ENCODE measurements around the gene LGALS4. TPM values are rescaled to one million over a fixed set of nuclear protein-coding genes. Genes with fewer than 3 reads are reported as not detected.
A peak's percentile ranks its signal among the peaks of the same experiment; 100 is the strongest.
"Not testable (repeated sequence)": the region's sequence is repeated elsewhere in the genome, so short reads cannot be mapped to it uniquely, and the experiment has no call there.

The LGALS4 gene
- total RNA-seq, 3 donors from 2014 or later = 0.80 to 16.4 (median 0.88) TPM

- Histone ChIP-seq H3K9me3 (no peaks in the 10 kb centered on the region), H3K27ac (peak overlapping the region in 1 of 2 donors; percentile 80)
Observed at GRCh38 chr19:38793177-38793576, 19.6 kb downstream of the LGALS4 start.

DNA sequence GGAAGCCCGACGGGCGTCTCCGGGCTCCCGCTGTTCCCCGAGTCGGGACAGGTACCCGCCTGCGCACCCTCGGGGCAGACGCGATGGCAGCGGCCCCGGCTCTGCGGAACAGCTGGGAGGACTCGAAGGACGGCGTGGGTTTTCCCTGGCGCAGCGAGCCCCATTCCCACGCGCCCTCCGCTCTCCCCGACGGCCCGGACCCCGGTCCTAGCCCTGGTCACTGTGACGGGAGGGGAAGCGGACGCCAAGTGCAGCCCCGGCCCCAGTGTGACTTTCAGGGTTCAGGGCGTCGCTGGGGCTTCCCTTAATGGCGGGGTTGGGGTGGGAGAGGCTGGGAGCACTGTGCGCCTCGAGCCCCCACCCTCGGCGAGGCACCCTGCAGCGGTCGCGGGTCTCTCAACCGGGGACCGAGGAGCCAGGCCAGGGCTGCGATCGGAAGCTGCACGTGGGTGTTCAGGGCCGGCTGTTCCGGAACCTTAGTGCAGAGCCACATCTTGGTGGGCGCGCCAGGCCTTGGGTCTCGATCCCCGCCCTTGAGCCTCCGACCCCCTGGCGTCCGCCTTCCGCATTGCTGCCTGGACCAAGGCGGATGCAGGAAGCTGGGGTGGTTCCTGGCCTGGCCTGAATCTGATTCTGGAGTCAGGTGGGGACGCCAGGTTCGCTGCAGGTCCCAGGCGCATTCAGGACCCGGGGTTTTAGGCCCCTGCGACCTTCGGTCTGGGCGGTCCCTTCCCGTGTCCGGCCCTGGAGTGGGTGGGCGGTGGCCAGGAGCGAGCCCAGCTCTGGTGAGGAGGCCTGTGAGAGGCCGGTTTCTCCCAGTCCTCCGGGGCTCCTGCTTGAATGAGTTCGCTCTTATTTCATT is 20.3 kb downstream of the LGALS4 start:
- intact Hi-C loops (cut with DNase I; ENCODE audit: low total_unique reads) = no loop called here

More at GRCh38 chr19:38793177-38793576, 19.6 kb downstream of the LGALS4 start:
- no peaks in the 10 kb centered on the region for H3K36me3 ChIP-seq
- no peak for DNase-seq (ENCODE audit: low spot score in 2 of 2)
- intact Hi-C loops (cut with DNase I; ENCODE audit: low total_unique reads) = no loop called here
- H3K4me1 ChIP-seq = no peaks in the 10 kb centered on the region
- no peak overlapping the region for H3K4me3 ChIP-seq
- TF ChIP-seq POLR2A (IDR thresholded peaks at IDR 0.05) (no peak), POLR2AphosphoS5 (IDR thresholded peaks at IDR 0.05) (no peak)
- TF ChIP-seq, protein P1, sequence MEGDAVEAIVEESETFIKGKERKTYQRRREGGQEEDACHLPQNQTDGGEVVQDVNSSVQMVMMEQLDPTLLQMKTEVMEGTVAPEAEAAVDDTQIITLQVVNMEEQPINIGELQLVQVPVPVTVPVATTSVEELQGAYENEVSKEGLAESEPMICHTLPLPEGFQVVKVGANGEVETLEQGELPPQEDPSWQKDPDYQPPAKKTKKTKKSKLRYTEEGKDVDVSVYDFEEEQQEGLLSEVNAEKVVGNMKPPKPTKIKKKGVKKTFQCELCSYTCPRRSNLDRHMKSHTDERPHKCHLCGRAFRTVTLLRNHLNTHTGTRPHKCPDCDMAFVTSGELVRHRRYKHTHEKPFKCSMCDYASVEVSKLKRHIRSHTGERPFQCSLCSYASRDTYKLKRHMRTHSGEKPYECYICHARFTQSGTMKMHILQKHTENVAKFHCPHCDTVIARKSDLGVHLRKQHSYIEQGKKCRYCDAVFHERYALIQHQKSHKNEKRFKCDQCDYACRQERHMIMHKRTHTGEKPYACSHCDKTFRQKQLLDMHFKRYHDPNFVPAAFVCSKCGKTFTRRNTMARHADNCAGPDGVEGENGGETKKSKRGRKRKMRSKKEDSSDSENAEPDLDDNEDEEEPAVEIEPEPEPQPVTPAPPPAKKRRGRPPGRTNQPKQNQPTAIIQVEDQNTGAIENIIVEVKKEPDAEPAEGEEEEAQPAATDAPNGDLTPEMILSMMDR (IDR thresholded peaks at IDR 0.05) = no peak
- no peaks in the 10 kb centered on the region for H3K27me3 ChIP-seq

DNA sequence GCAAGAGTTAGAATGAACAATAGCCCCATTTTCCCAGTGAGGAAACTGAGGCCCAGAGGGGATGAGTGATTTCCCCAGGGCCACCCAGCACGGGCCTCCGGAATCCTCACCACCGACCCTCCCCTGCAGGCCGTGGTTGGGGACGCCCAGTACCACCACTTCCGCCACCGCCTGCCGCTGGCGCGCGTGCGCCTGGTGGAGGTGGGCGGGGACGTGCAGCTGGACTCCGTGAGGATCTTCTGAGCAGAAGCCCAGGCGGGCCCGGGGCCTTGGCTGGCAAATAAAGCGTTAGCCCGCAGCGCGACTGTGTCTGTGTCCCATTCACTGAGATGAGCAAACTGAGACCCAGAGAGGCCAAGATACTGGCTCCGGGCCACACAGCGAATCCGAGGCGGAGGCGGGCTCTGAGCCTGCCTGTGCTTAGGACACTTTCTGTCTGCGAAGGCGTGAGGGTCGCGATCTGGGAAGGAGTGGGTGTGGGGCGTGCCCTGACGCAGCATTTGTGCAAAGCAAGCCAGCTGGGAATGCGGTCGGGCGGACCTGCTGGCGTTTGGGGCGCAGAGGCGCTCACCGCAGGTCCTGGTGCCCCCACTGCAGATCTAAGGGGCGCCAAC is 21.2 kb downstream of the LGALS4 start:
- H3K4me1 ChIP-seq; H3K27me3 ChIP-seq; H3K36me3 ChIP-seq; H3K9me3 ChIP-seq; intact Hi-C loops (cut with DNase I; ENCODE audit: low total_unique reads); DNase-seq (ENCODE audit: low spot score in 2 of 2): not testable (repeated sequence)
- Histone ChIP-seq H3K27ac (peak overlapping the region in 1 of 2 donors; percentile 28), H3K4me3 (peak overlapping the region in 1 of 3 donors; percentile 50)

More for the DNA sequence above, 20.3 kb downstream of the LGALS4 start:
- H3K4me3 ChIP-seq = peak overlapping the region; percentile 7 to 63 (median 34)
- H3K4me1 ChIP-seq = no peaks in the 10 kb centered on the region
- H3K36me3 ChIP-seq = no peaks in the 10 kb centered on the region
- no peaks in the 10 kb centered on the region for H3K27me3 ChIP-seq
- no peak for DNase-seq (ENCODE audit: low spot score in 2 of 2)
- H3K27ac ChIP-seq = peak overlapping the region in 1 of 2 donors; percentile 80
- no peak for TF ChIP-seq POLR2A (IDR thresholded peaks at IDR 0.05)
- TF ChIP-seq, protein P1 (IDR thresholded peaks at IDR 0.05) = peak; percentile 20 to 61 (median 42)
- no peaks in the 10 kb centered on the region for H3K9me3 ChIP-seq

GRCh38 chr19:38790507-38791403 is 22.0 kb downstream of the LGALS4 start:
- H3K4me1 ChIP-seq; DNase-seq (ENCODE audit: low spot score in 2 of 2); H3K27me3 ChIP-seq; H3K36me3 ChIP-seq; intact Hi-C loops (cut with DNase I; ENCODE audit: low total_unique reads); H3K9me3 ChIP-seq: not testable (repeated sequence)
- Histone ChIP-seq H3K27ac (peak overlapping the region in 1 of 2 donors; percentile 28), H3K4me3 (peak overlapping the region in 1 of 3 donors; percentile 50)

DNA sequence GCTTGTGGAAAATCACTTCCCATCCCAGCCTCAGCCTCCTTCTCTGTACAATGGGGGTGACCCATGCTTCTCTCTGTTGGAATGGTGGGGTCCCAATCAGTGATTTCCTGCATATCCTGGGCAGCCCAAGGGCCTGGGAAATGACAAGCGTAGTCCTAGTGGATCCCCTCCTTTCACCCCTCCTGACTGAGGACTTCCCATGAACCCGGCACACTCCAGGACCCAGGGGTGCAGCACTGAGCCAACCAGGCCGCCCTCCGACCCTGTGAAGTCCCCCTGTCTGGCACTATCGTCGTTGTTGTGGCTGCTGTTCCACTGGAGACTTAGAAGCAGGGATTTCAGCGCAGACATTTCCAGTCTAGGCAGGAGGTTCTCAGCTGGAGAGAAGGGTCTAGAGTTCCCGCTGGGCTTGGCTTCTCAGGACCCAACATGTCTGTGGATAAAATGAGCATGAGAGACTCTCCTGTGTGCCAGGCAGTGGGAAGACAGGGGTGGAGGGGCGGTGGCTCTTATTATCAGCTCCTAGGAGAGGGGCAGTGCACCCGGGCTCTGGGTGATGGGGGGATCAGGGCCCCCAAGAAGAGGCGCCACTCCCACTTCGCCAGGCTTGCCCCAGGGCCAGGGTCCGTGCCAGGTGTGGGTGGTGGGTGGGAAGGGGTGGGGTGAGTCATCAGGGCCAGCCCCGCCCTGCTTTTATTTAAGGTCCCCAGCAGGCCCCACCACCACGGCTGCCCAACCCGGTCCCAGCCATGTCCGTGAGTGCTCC is 24.1 kb downstream of the LGALS4 start, which contains the start of gene LGALS7B:
Gene LGALS7B, plus strand, starts transcription at position 723 of the 766 bp plus-strand sequence. Its CDS starts 27 bp downstream, at position 750.
- TF ChIP-seq, protein P1 (IDR thresholded peaks at IDR 0.05) = no peak
- TF ChIP-seq POLR2AphosphoS5 (IDR thresholded peaks at IDR 0.05) (no peak), POLR2A (IDR thresholded peaks at IDR 0.05) (no peak)
- intact Hi-C loops (cut with DNase I; ENCODE audit: low total_unique reads) = no loop called here
- H3K27ac ChIP-seq = peak within 1 kb of the TSS; percentile 55 to 71
- H3K9me3 ChIP-seq = no peaks in the 10 kb centered on the region
- H3K27me3 ChIP-seq = no peaks in the 10 kb centered on the region
- H3K4me3 ChIP-seq = no peak within 1 kb of the TSS
- DNase-seq (ENCODE audit: low spot score in 2 of 2) = no peak
- H3K36me3 ChIP-seq = no peaks in the 10 kb centered on the region
- no peaks in the 10 kb centered on the region for H3K4me1 ChIP-seq
